Measurements from ENCODE around the gene USP9X. TPM values are rescaled to one million over a fixed set of nuclear protein-coding genes. Genes with fewer than 3 reads are reported as not detected.

Gene USP9X
- total RNA-seq, 2 experiments from 2014 or later, result 38.0 to 58.5 TPM

- Histone ChIP-seq H3K9me2 (ENCODE audit: insufficient read depth, low read length) (no peaks in the 10 kb centered on the region), H4K20me1 (ENCODE audit: insufficient read depth, low read length) (no peaks in the 10 kb centered on the region), H3K9me3 (ENCODE audit: low read length) (no peaks in the 10 kb centered on the region), H3K4me2 (ENCODE audit: low read length) (no peak overlapping the region), H3K36me3 (ENCODE audit: insufficient read depth, low read length) (peaks cover 72% of the 10 kb centered on the region), H3K4me1 (ENCODE audit: insufficient read depth, low read length, poor library complexity, severe bottlenecking) (no peaks in the 10 kb centered on the region), H3K27ac (ENCODE audit: low read depth, low read length, poor library complexity, severe bottlenecking) (no peak overlapping the region), H3K79me2 (ENCODE audit: insufficient read depth, low read depth, low read length) (no peaks in the 10 kb centered on the region), H3K4me3 (ENCODE audit: low read depth, low read length, poor library complexity, severe bottlenecking) (no peak overlapping the region), H2AFZ (ENCODE audit: low read length) (no peak overlapping the region)
- BruUV-seq (replicated peaks), result no TSS peak
- ChIA-PET CTCF (ENCODE audit: unreplicated experiment) (no interaction called here), POLR2A (no interaction called here)
- DNase-seq (ENCODE audit: low spot score), result no peak
- intact Hi-C loops (cut with micrococcal nuclease; ENCODE audit: unreplicated experiment), result no loop called here
- TF ChIP-seq CTCF (conservative IDR thresholded peaks at IDR 0.05; ENCODE audit: low read length) (no peak), EZH2phosphoT487 (IDR thresholded peaks at IDR 0.05; ENCODE audit: borderline replicate concordance, low read depth, low read length) (no peak)
Observed at GRCh38 chrX:41142130-41142910, 57.1 kb downstream of the USP9X start.

GRCh38 chrX:41144873-41145272 lies 59.6 kb downstream of the USP9X start:
- ChIA-PET CTCF (ENCODE audit: unreplicated experiment) (no interaction called here), POLR2A (no interaction called here)
- Histone ChIP-seq H3K4me3 (ENCODE audit: low read depth, low read length, poor library complexity, severe bottlenecking) (no peak overlapping the region), H4K20me1 (ENCODE audit: insufficient read depth, low read length) (no peaks in the 10 kb centered on the region), H3K9me2 (ENCODE audit: insufficient read depth, low read length) (no peaks in the 10 kb centered on the region), H3K79me2 (ENCODE audit: insufficient read depth, low read depth, low read length) (no peaks in the 10 kb centered on the region), H3K4me1 (ENCODE audit: insufficient read depth, low read length, poor library complexity, severe bottlenecking) (no peaks in the 10 kb centered on the region), H3K36me3 (ENCODE audit: insufficient read depth, low read length) (peaks cover 75% of the 10 kb centered on the region), H3K9me3 (ENCODE audit: low read length) (no peaks in the 10 kb centered on the region), H3K27ac (ENCODE audit: low read depth, low read length, poor library complexity, severe bottlenecking) (no peak overlapping the region), H2AFZ (ENCODE audit: low read length) (no peak overlapping the region), H3K4me2 (ENCODE audit: low read length) (no peak overlapping the region)
- TF ChIP-seq EZH2phosphoT487 (IDR thresholded peaks at IDR 0.05; ENCODE audit: borderline replicate concordance, low read depth, low read length) (no peak), CTCF (conservative IDR thresholded peaks at IDR 0.05; ENCODE audit: low read length) (no peak)
- DNase-seq (ENCODE audit: low spot score), result no peak
- no TSS peak for BruUV-seq (replicated peaks)
- intact Hi-C loops (cut with micrococcal nuclease; ENCODE audit: unreplicated experiment), result no loop called here

- ChIA-PET POLR2A (interaction anchor here (0.6 to 0.7 kb wide), 2 partner anchors 111 to 261 kb away, joined by 3 to 4 read pairs; no protein-coding TSS in a partner anchor), CTCF (ENCODE audit: unreplicated experiment) (no interaction called here)
- TF ChIP-seq CTCF (conservative IDR thresholded peaks at IDR 0.05; ENCODE audit: low read length) (no peak), EZH2phosphoT487 (IDR thresholded peaks at IDR 0.05; ENCODE audit: borderline replicate concordance, low read depth, low read length) (no peak)
Observed at GRCh38 chrX:41145920-41146608, 60.8 kb downstream of the USP9X start.

More at GRCh38 chrX:41145920-41146608, 60.8 kb downstream of the USP9X start:
- no peaks in the 10 kb centered on the region for H4K20me1 ChIP-seq (ENCODE audit: insufficient read depth, low read length)
- H3K9me3 ChIP-seq (ENCODE audit: low read length), result no peaks in the 10 kb centered on the region
- H3K4me2 ChIP-seq (ENCODE audit: low read length), result no peak overlapping the region
- no peak overlapping the region for H2AFZ ChIP-seq (ENCODE audit: low read length)
- peaks cover 78% of the 10 kb centered on the region for H3K36me3 ChIP-seq (ENCODE audit: insufficient read depth, low read length)
- H3K4me3 ChIP-seq (ENCODE audit: low read depth, low read length, poor library complexity, severe bottlenecking), result no peak overlapping the region
- intact Hi-C loops (cut with micrococcal nuclease; ENCODE audit: unreplicated experiment), result no loop called here
- H3K4me1 ChIP-seq (ENCODE audit: insufficient read depth, low read length, poor library complexity, severe bottlenecking), result no peaks in the 10 kb centered on the region
- BruUV-seq (replicated peaks), result no TSS peak
- H3K27ac ChIP-seq (ENCODE audit: low read depth, low read length, poor library complexity, severe bottlenecking), result no peak overlapping the region
- no peaks in the 10 kb centered on the region for H3K79me2 ChIP-seq (ENCODE audit: insufficient read depth, low read depth, low read length)
- H3K9me2 ChIP-seq (ENCODE audit: insufficient read depth, low read length), result no peaks in the 10 kb centered on the region
- no peak for DNase-seq (ENCODE audit: low spot score)
